HUES64 (cell line): ENCODE data around the gene VEGFA.

Experiments
- H3K27ac ChIP-seq: 2 replicates; pipeline ENCODE4 v1.7.0; 2013; ENCODE audit warnings: low read depth, low read length, inconsistent platforms
- H3K27me3 ChIP-seq: 2 replicates; pipeline ENCODE4 v1.6.1; 2013; ENCODE audit warnings: mild to moderate bottlenecking, low read length; ENCODE audit not compliant: insufficient read depth
- H3K36me3 ChIP-seq: 2 replicates; pipeline ENCODE4 v1.6.1; 2013; ENCODE audit warnings: mild to moderate bottlenecking, low read length; ENCODE audit not compliant: insufficient read depth
- H3K4me1 ChIP-seq: 2 replicates; pipeline ENCODE4 v1.6.1; 2013; ENCODE audit warnings: mild to moderate bottlenecking, low read length, moderate library complexity; ENCODE audit not compliant: insufficient read depth
- H3K4me3 ChIP-seq: 2 replicates; pipeline ENCODE4 v1.5.1; 2013; ENCODE audit warnings: mild to moderate bottlenecking, low read length, moderate library complexity
- H3K9ac ChIP-seq: 2 replicates; pipeline ENCODE4 v1.6.1; 2013; ENCODE audit warnings: mild to moderate bottlenecking, low read depth, low read length
- H3K9me3 ChIP-seq: 2 replicates; pipeline ENCODE4 v1.6.1; 2013; ENCODE audit warnings: low read depth, low read length; ENCODE audit not compliant: insufficient read depth
- WGBS: fragments of 150-250, 120-280 bp; methylation state at CpG from one replicate; pipeline ENCODE4 v1.1.7; 2013; ENCODE audit warnings: missing lambda C conversion rate; 5-methylcytosine and 5-hydroxymethylcytosine counted together

VEGFA gene

DNA sequence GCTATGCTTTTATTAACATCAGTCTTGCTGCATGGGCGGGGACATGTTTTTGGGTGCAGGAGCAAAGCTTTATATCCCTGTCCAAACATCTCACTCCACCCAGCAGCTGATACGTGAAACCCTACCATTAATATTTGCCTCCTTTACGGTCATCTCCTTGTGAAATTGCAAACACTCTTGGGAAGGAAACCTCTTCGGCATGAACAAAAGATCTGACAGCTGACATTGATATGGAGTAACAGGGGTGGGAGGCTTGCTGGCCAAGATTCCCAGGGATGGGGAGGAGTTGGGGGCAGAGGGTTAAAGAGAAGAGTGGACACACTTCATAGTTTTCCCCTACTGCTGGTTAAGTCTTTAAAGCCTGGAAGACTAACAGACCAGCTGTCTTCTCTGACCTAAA lies 22.2 kb upstream of the VEGFA start:
- Histone ChIP-seq H3K4me3 (no peak overlapping the region), H3K27me3 (no peaks in the 10 kb centered on the region), H3K27ac (no peak overlapping the region), H3K9ac (no peak overlapping the region), H3K4me1 (peaks cover 8% of the 10 kb centered on the region), H3K36me3 (no peaks in the 10 kb centered on the region), H3K9me3 (no peaks in the 10 kb centered on the region)
- 92% methylated on average over 4 of the region's 4 CpGs for WGBS

GRCh38 chr6:43748765-43749164 lies 21.2 kb upstream of the VEGFA start:
- H3K27ac ChIP-seq = no peak overlapping the region
- no peak overlapping the region for H3K9ac ChIP-seq
- WGBS = 89% methylated on average over 2 of the region's 2 CpGs
- H3K9me3 ChIP-seq = no peaks in the 10 kb centered on the region
- no peak overlapping the region for H3K4me3 ChIP-seq
- H3K36me3 ChIP-seq = no peaks in the 10 kb centered on the region
- peaks cover 8% of the 10 kb centered on the region for H3K4me1 ChIP-seq
- no peaks in the 10 kb centered on the region for H3K27me3 ChIP-seq

DNA sequence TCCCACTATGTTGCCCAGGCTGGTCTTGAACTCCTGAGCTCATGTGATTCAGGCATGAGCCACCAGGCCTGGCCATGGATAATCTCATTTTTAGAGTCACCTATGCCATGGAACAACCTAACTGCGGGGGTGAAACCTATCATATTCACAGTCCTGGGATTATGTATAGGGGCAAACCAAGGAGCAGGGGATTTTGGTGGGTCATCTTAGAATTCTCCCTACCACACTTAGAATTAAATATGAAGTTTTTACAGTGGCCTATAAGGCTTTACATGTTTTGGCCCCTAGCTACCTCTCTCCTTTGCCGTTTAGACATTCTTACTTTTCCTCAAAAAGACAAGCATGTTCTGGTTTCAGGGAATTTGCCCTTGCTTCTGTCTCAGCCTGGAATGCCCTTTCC lies 20.6 kb upstream of the VEGFA start:
- Histone ChIP-seq H3K9me3 (no peaks in the 10 kb centered on the region), H3K27me3 (no peaks in the 10 kb centered on the region), H3K4me3 (no peak overlapping the region), H3K4me1 (peaks cover 8% of the 10 kb centered on the region), H3K9ac (no peak overlapping the region), H3K36me3 (no peaks in the 10 kb centered on the region), H3K27ac (no peak overlapping the region)
- WGBS = 92% methylated on average over 1 of the region's 2 CpGs

DNA sequence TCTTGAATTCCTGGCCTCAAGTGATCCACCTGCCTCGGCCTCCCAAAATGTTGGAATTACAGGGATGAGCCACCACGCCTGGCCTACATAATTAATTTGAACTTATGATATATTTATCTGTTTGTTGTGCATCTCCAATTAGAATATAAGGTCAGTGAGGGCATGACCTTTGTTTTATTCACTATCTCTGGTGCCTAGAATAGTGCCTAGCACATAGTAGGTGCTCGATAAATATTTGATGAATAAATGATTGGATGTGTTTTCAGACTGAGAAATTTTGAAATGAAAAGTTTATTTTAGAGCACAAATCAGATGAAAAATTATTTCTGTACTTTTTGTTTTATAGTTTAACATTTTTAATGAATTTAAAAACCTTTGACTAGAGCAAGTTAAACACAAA lies 19.4 kb upstream of the VEGFA start:
- Histone ChIP-seq H3K9me3 (no peaks in the 10 kb centered on the region), H3K9ac (no peak overlapping the region), H3K4me1 (peaks cover 3% of the 10 kb centered on the region; the same call in 1 of the 2 replicates), H3K36me3 (no peaks in the 10 kb centered on the region), H3K27me3 (no peaks in the 10 kb centered on the region), H3K4me3 (no peak overlapping the region), H3K27ac (no peak overlapping the region)
- WGBS = 100% methylated on average over 3 of the region's 3 CpGs

DNA sequence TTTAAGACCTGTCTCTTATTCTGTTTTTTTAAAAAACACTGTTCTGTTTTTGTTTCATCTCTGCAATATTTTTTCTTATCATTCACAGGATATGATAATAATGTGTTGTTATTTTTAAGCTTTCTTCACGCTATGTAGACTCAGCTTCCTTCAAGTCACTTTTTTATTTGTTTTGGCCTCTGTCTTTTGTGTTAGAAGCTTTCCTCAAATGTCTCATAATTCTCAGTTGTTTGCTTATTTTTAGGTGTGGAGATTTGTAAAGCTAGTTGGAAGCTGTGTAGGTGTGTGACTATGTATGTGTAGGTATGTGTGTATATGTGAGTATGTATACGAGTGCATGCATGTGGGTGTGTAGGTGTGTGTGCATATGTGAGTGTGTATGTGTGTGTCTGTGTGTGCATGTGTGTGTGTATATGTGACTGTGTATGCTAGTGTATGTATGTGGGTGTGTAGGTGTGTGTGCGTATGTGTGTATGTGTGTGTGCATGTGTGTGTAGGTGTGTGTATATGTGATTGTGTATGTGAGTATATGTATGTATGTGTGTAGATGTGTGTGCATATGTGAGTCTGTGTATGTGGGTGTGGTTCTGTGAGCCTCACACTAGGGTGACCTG lies 16.3 kb upstream of the VEGFA start:
- 96% methylated on average over 2 of the region's 3 CpGs for WGBS
- Histone ChIP-seq H3K4me3 (no peak overlapping the region), H3K4me1 (peaks cover 5% of the 10 kb centered on the region; the same call in 1 of the 2 replicates), H3K9ac (no peak overlapping the region), H3K9me3 (no peaks in the 10 kb centered on the region), H3K27ac (no peak overlapping the region), H3K27me3 (no peaks in the 10 kb centered on the region), H3K36me3 (no peaks in the 10 kb centered on the region)

DNA sequence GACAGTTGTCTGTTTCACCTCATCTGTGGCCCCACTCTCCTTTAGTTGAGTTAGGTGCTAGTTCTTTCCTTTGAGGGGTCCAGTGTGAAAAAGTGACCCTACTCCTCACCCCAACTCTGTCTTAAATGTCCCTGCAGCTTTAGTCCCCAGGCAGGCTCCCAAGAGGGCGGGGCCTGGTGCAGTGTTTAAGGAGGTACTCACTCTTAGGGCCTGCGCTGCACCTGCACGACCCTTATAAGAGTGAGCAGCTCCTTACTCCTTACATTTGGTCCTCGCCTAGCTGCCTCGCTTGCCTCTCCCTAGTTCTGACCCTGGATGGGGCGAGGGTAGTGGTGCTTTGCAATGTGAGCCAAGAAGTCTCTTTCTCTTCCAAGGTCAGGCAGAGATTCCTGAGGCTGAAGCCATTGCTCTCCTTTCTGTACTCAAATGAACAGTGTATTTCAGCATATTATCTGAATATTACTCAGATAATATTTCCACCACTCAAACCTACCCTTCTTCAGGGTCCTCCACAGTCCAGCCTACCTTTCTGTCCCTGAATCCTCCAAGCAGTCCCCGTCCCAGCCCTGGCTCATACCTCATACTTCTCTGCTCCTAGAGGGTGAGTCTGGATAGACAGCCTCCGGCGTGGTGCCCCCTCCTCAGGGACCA lies 11.9 kb upstream of the VEGFA start:
- Histone ChIP-seq H3K4me1 (peaks cover 12% of the 10 kb centered on the region; the same call in 1 of the 2 replicates), H3K27me3 (no peaks in the 10 kb centered on the region), H3K36me3 (no peaks in the 10 kb centered on the region), H3K9me3 (no peaks in the 10 kb centered on the region), H3K4me3 (no peak overlapping the region), H3K9ac (no peak overlapping the region), H3K27ac (no peak overlapping the region)
- WGBS = 73% methylated on average over 9 of the region's 9 CpGs

DNA sequence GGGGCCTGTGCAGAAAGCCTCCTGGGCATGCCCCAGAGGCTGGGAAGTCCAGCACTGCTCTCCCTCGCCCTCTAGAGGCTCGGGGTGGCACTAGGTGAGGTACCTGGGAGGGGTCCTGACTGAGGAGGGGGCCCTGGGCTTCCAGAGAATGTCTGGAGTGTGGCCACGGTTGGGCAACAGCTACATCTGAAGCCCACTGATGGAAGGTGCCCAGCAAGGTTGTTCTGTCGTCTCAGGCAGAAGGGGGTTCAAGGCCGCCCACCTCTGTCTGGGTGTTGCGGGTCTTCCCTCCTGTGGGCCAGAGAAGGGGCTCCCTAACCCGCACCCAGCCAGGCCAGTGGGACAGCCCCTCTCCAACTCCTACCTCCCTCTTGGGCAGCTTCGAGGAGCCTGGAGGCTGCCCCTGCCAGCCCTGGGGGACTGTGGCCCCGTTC lies 11.4 kb upstream of the VEGFA start:
- no peak overlapping the region for H3K27ac ChIP-seq
- H3K27me3 ChIP-seq = no peaks in the 10 kb centered on the region
- no peak overlapping the region for H3K4me3 ChIP-seq
- WGBS = 73% methylated on average over 9 of the region's 9 CpGs
- H3K9me3 ChIP-seq = no peaks in the 10 kb centered on the region
- peaks cover 12% of the 10 kb centered on the region; the same call in 1 of the 2 replicates for H3K4me1 ChIP-seq
- H3K9ac ChIP-seq = no peak overlapping the region
- H3K36me3 ChIP-seq = no peaks in the 10 kb centered on the region

DNA sequence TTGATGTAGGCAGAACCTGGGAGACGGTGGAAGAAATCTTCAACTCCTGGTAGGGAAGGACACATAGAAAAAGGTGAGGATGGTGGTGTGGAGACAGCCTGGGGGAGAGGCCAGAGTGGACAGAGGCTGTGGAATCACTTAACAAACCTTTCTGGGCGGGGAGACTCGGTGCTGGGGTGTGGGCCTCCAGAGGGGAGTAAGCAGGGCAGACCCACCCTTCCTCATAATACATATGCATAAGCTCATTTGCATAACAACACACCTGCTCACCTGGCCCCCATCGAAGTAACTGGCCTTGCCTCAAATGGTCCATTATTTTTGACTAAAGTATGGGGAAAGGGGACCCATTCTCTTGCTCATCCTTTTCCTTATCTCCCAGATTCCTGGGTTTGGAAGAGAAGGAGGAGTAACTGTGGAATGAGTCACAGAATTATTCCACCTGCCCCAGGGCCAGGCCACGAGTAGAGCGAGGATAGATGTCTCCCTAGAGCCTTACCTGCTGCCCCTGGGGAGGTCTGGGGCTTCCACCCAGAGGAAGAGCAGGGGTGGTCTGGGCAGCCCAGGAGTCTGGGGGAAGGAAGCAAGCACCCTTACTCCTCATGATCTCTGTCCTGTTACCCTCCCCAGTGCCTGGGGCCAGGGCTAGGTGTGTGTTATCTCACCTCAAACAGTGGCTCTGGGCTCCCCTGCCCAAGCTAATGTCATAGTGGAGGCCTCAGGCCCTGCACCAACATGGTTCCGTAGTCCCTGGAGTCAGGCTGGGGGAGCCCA lies 10.7 kb upstream of the VEGFA start:
- WGBS = 83% methylated on average over 6 of the region's 7 CpGs
- peaks cover 12% of the 10 kb centered on the region; the same call in 1 of the 2 replicates for H3K4me1 ChIP-seq

GRCh38 chr6:43759907-43760206 lies 10.2 kb upstream of the VEGFA start:
- no peak overlapping the region for H3K4me3 ChIP-seq
- H3K9ac ChIP-seq = no peak overlapping the region
- H3K36me3 ChIP-seq = no peaks in the 10 kb centered on the region
- no peak overlapping the region for H3K27ac ChIP-seq
- 86% methylated on average over 4 of the region's 4 CpGs for WGBS
- no peaks in the 10 kb centered on the region for H3K27me3 ChIP-seq
- H3K4me1 ChIP-seq = peaks cover 12% of the 10 kb centered on the region; the same call in 1 of the 2 replicates
- no peaks in the 10 kb centered on the region for H3K9me3 ChIP-seq

More for the DNA sequence above, 10.7 kb upstream of the VEGFA start:
- Histone ChIP-seq H3K27me3 (no peaks in the 10 kb centered on the region), H3K4me3 (no peak overlapping the region), H3K9me3 (no peaks in the 10 kb centered on the region), H3K27ac (no peak overlapping the region), H3K9ac (no peak overlapping the region), H3K36me3 (no peaks in the 10 kb centered on the region)

DNA sequence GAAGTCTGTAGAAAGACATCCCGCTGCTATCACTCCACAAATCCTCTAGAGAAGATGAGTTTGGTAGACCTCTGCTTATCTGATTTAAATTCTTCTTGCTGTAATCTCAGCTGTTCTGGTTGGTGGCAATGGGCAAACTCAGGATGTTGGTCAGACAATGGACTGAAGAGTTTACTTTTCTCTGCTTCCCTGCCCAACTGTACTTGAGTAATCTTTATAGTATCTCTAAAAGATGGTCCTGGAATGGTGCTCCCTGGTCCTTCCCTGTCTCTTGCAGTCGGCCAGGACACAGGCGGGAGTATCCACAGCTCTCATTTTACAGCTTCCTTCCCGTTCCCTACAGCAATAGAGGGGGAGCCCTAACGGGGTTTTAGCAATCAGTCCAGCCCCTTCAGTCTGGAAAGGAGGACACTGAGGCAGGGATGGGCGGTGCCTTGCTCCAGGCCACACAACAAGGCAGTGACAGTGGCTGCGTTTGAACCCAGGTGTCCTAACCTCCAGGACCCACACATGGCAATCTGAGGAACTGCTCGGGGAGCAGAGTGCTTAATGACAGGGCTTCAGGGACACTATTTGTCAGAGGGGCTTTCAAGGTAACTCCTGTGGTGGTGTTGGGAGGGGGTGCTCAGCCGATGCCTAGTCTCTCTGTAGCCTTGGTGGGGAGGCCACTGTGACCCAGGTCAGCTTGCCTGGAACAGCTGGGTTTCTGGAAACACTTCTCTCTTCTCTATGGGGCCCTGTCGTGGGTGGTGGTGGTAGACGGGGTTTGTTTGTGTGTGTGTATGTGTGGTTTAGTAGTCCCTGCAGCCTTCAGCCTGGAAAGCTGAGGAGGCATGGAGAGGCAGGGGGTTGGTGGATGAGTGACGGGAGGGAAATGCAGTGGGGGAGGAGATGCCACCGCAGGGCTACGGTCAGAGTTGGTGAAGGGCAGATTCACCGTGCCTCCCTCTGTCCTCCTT lies 9.5 kb upstream of the VEGFA start:
- 84% methylated on average over 15 of the region's 15 CpGs for WGBS
- Histone ChIP-seq H3K27ac (no peak overlapping the region), H3K36me3 (no peaks in the 10 kb centered on the region), H3K9me3 (no peaks in the 10 kb centered on the region), H3K9ac (no peak overlapping the region), H3K4me1 (peaks cover 12% of the 10 kb centered on the region; the same call in 1 of the 2 replicates), H3K27me3 (no peaks in the 10 kb centered on the region), H3K4me3 (no peak overlapping the region)
